T-cell (primary cell): ENCODE results near the gene NPTXR. TPM values are rescaled to one million over a fixed set of nuclear protein-coding genes. Genes with fewer than 3 reads are reported as not detected.

Experiments
- ATAC-seq, 4 experiments: fragments of 200-7000 bp in 3 of 4; fragments of 150-1000 bp in 1 of 4; cut with Tn5 transposase; replicated peaks in 1 of 4; 1 replicate in 3 of 4; 2 replicates in 1 of 4; pipeline ENCODE4 v1.10.0; 2021; ENCODE audit warnings: moderate library complexity in 3 of 4, mild to moderate bottlenecking in 2 of 4, moderate number of reproducible peaks in 1 of 4
- CTCF ChIA-PET, 2 donors: fragments of 300-600 bp; sonication (Branson Sonifier 250); formaldehyde crosslinking; loops; one replicate each; lab custom pipeline; 2022; ENCODE audit warnings: antibody characterized with exemption in 2 of 2; lab: Charles Lee
- POLR2A ChIA-PET, 2 donors: fragments of 300-600 bp; sonication (Branson Sonifier 250); formaldehyde crosslinking; loops; one replicate each; lab custom pipeline; 2022; ENCODE audit warnings: antibody characterized with exemption in 2 of 2; lab: Charles Lee
- DNase-seq, 35 experiments: peaks; one replicate each; pipeline versions ENCODE4 v3.0.0 to v3.0.0-alpha.2; 2013 to 2023
- H3K27ac ChIP-seq: one replicate; pipeline ENCODE4 v1.5.1; 2013; ENCODE audit warnings: low read length
- H3K27me3 ChIP-seq, 2 experiments: replicated peaks in 1 of 2; 1 replicate in 1 of 2; 2 replicates in 1 of 2; pipeline versions ENCODE4 v1.6.1 to v1.7.0; 2013; ENCODE audit warnings: low read length in 1 of 2, mixed read lengths in 1 of 2; ENCODE audit not compliant: control insufficient read depth in 2 of 2, insufficient read depth in 2 of 2; ENCODE audit errors: extremely low read depth in 1 of 2
- H3K36me3 ChIP-seq, 2 donors: 1 replicate in 1 of 2; 2 replicates in 1 of 2; pipeline versions ENCODE4 v1.6.1 to v1.7.0; 2013; ENCODE audit warnings: low read length in 1 of 2; ENCODE audit not compliant: control insufficient read depth in 2 of 2, insufficient read depth in 1 of 2; ENCODE audit errors: extremely low read depth in 1 of 2
- H3K4me1 ChIP-seq, 2 experiments: 1 replicate in 1 of 2; 2 replicates in 1 of 2; pipeline versions ENCODE4 v1.6.1 to v1.7.0; 2013; ENCODE audit warnings: low read length in 2 of 2, mixed read lengths in 1 of 2; ENCODE audit not compliant: insufficient read depth in 2 of 2, control insufficient read depth in 1 of 2; ENCODE audit errors: extremely low read depth in 1 of 2
- H3K4me3 ChIP-seq, 2 donors: 1 replicate in 1 of 2; 2 replicates in 1 of 2; pipeline versions ENCODE4 v1.5.1 to v1.7.0; 2013; ENCODE audit warnings: mild to moderate bottlenecking in 2 of 2, low read length in 1 of 2, moderate library complexity in 1 of 2; ENCODE audit not compliant: control insufficient read depth in 1 of 2; ENCODE audit errors: extremely low read depth in 1 of 2
- H3K9me3 ChIP-seq: 2 replicates; pipeline ENCODE4 v1.7.0; 2013
- H3K27ac Mint-ChIP-seq, 2 donors: one replicate each; pipeline ENCODE4 v1.8.0; 2020 to 2021; ENCODE audit warnings: mild to moderate bottlenecking in 2 of 2, mixed read lengths in 2 of 2
- H3K27me3 Mint-ChIP-seq, 2 donors: one replicate each; pipeline ENCODE4 v1.8.0; 2021 to 2022; ENCODE audit warnings: mixed read lengths in 2 of 2
- H3K36me3 Mint-ChIP-seq: one replicate; pipeline ENCODE4 v1.8.0; 2021; ENCODE audit warnings: mixed read lengths
- H3K4me1 Mint-ChIP-seq, 3 donors: one replicate each; pipeline ENCODE4 v1.8.0; 2020 to 2022; ENCODE audit warnings: mixed read lengths in 3 of 3, mild to moderate bottlenecking in 1 of 3
- H3K4me3 Mint-ChIP-seq, 3 donors: one replicate each; pipeline ENCODE4 v1.8.0; 2020 to 2022; ENCODE audit warnings: mild to moderate bottlenecking in 3 of 3, mixed read lengths in 3 of 3, moderate library complexity in 3 of 3
- H3K9me3 Mint-ChIP-seq, 3 donors: one replicate each; pipeline ENCODE4 v1.8.0; 2020 to 2022; ENCODE audit warnings: mixed read lengths in 3 of 3
- WGBS: methylation state at CpG from one replicate; pipeline ENCODE4 v1.1.5; 2013; ENCODE audit warnings: missing lambda C conversion rate; ENCODE audit not compliant: insufficient coverage; 5-methylcytosine and 5-hydroxymethylcytosine counted together
- total RNA-seq, 35 experiments: library from RNA in 6 of 35; stranded (reverse) in 6 of 35; fragments of 120-200 nt in 1 of 35; gene quantifications; one replicate each; pipeline versions ENCODE4 v1.2.1 to v1.2.4 and lab custom pipeline; 2013 to 2026

Gene NPTXR
- total RNA-seq, 5 donors from 2014 or later (not counting 1 experiment from before 2014, with no cell fraction given), result 4.9 to 13.2 (median 9.1) TPM

- ChIA-PET POLR2A (no interaction called here), CTCF (no interaction called here)
- DNase-seq, result no peak
- Mint-ChIP-seq H3K4me1 (peaks cover 4 to 6% (median 4%) of the 10 kb centered on the region in 3 donors), H3K4me3 (no peak overlapping the region), H3K36me3 (no peaks in the 10 kb centered on the region), H3K27ac (no peak overlapping the region), H3K27me3 (no peaks in the 10 kb centered on the region), H3K9me3 (no peaks in the 10 kb centered on the region)
- H3K9me3 ChIP-seq, result no peaks in the 10 kb centered on the region
- H3K4me1 ChIP-seq, result peaks cover 0 to 10% of the 10 kb centered on the region in 2 experiments
- H3K27ac ChIP-seq, result no peak overlapping the region
- H3K36me3 ChIP-seq, result no peaks in the 10 kb centered on the region
- 87% methylated on average over 8 of the region's 8 CpGs for WGBS
- ATAC-seq, result no peak
- peaks cover 0 to 11% of the 10 kb centered on the region in 2 experiments for H3K27me3 ChIP-seq
- no peak overlapping the region for H3K4me3 ChIP-seq
Observed at GRCh38 chr22:38772623-38772873, 71.3 kb downstream of the NPTXR start.

DNA sequence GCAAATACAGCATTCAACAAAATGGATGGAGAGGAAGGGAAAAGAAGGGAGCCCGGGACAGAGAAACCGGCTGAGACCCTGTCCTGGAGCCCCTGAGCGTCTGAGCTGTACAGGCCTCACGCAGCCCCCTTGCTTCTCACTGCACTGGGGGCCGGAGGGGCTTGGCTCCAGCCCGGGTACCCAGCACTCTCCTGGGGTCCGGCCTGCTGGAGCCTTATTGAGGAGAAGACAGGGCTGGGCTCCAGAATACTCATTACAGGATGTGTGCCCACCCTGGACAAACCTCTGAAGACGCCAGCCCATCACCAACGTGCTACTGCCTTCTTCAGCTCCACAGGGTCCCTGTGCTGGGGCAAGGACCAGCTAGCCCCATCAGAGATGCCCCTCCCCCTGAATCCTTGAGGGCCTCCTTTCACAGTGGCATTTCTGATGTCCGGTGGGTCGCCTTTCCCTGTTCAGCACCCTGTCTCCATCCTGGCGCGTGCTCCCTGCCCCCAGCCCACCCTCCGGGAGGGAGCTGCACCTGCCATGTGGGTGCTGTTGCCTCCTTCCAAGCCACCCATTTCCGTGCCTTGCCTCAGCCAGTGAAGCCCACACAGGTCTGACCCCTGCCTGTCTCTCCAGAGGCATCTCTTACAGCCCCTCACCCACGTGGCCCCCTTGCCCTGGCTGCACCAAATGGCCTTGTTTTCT lies 73.4 kb downstream of the NPTXR start:
- H3K4me1 ChIP-seq, result peaks cover 0 to 17% of the 10 kb centered on the region in 2 experiments
- H3K9me3 ChIP-seq, result no peaks in the 10 kb centered on the region
- CTCF ChIA-PET, result no interaction called here
- no peak overlapping the region for H3K27ac Mint-ChIP-seq
- 86% methylated on average over 15 of the region's 16 CpGs for WGBS
- H3K36me3 ChIP-seq, result no peaks in the 10 kb centered on the region
- POLR2A ChIA-PET, result no interaction called here
- H3K27me3 Mint-ChIP-seq, result no peaks in the 10 kb centered on the region
- H3K36me3 Mint-ChIP-seq, result no peaks in the 10 kb centered on the region
- ATAC-seq (no peak), DNase-seq (no peak)
- H3K9me3 Mint-ChIP-seq, result no peaks in the 10 kb centered on the region
- H3K4me3 Mint-ChIP-seq, result no peak overlapping the region
- peaks cover 0 to 13% of the 10 kb centered on the region in 2 experiments for H3K27me3 ChIP-seq
- H3K27ac ChIP-seq, result no peak overlapping the region
- H3K4me1 Mint-ChIP-seq, result peaks cover 3 to 11% (median 9%) of the 10 kb centered on the region in 3 donors
- H3K4me3 ChIP-seq, result no peak overlapping the region

Other genes starting within 250 kb of the NPTXR start
- 1 to 10 TPM in 1 of 5 donors, under 1 TPM in 3, not detected in 1; 0.06 to 1.1 (median 0.41) TPM for gene FAM227A, start 187.6 kb downstream of the NPTXR start, total RNA-seq
- 10 to 100 TPM; 10.3 to 32.0 (median 27.8) TPM for gene CBY1, start 187.4 kb downstream of the NPTXR start, total RNA-seq
- gene TOMM22, start 162.1 kb downstream of the NPTXR start, total RNA-seq, result 10 to 100 TPM; 52.4 to 58.1 (median 53.3) TPM
- gene JOSD1, start 143.1 kb downstream of the NPTXR start, total RNA-seq, result 100 to 1,000 TPM in 2 of 5 donors, 10 to 100 TPM in 3; 78.4 to 164 (median 83.5) TPM
- 100 to 1,000 TPM in 2 of 5 donors, 10 to 100 TPM in 3; 79.1 to 229 (median 83.3) TPM for gene GTPBP1, start 138.1 kb downstream of the NPTXR start, total RNA-seq
- 1,000 to 10,000 TPM in 2 of 5 donors, 100 to 1,000 TPM in 3; 526 to 1,075 (median 979) TPM for gene SUN2, start 88.0 kb downstream of the NPTXR start, total RNA-seq
- 10 to 100 TPM in 2 of 5 donors, 1 to 10 TPM in 3; 5.4 to 13.0 (median 8.8) TPM for gene DNAL4, start 49.9 kb downstream of the NPTXR start, total RNA-seq
- gene CBX6, start 28.2 kb upstream of the NPTXR start, total RNA-seq, result 10 to 100 TPM; 41.2 to 92.0 (median 87.1) TPM
- not detected for gene APOBEC3A, start 113.6 kb upstream of the NPTXR start, total RNA-seq
- gene APOBEC3B, start 138.3 kb upstream of the NPTXR start, total RNA-seq, result 1 to 10 TPM; 1.4 to 2.4 (median 1.9) TPM
- gene APOBEC3C, start 170.2 kb upstream of the NPTXR start, total RNA-seq, result 10 to 100 TPM; 32.9 to 61.7 (median 52.1) TPM
- gene APOBEC3D, start 177.1 kb upstream of the NPTXR start, total RNA-seq, result 10 to 100 TPM; 17.1 to 27.2 (median 24.4) TPM
- 10 to 100 TPM; 14.3 to 29.1 (median 18.5) TPM for gene APOBEC3F, start 196.8 kb upstream of the NPTXR start, total RNA-seq
- gene APOBEC3G, start 233.2 kb upstream of the NPTXR start, total RNA-seq, result 10 to 100 TPM; 29.7 to 71.3 (median 62.7) TPM